NCI-H2029 (cell line): Measurements from ENCODE around the gene MTCH1.
A peak's percentile ranks its signal among the peaks of the same experiment; 100 is the strongest.

ENCODE experiments used
- DNase-seq: peaks from one replicate; lab custom pipeline; 2025; lab: John Stamatoyannopoulos, UW

The MTCH1 gene

GRCh38 chr6:36970892-36971842 lies 14.8 kb downstream of the MTCH1 start:
- DNase-seq: no peak

- no peak for DNase-seq
Measured at GRCh38 chr6:36969988-36970891, 15.8 kb downstream of the MTCH1 start.

DNA sequence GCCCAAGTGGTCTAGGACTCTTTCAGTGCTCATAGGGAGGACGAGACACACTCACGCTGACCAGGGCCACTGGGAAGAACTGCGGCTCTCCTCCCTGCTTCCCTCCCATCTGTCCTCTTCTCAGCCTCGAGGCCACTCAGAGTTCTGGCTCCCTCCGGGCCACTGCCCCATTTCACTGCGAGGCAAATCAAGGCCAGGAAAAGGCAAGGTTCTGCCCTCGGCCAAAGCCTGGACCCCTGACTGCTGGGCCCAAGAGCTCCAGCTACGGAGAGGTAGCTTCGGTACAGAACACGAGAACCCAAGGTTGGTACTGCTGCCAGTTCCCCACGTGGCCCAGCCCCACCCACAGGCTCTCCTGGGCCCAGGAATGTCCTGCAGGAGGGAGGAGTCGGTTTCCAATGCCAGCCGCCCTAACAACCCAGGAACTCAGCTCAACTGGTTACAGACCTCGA lies 16.7 kb downstream of the MTCH1 start:
- no peak for DNase-seq

DNA sequence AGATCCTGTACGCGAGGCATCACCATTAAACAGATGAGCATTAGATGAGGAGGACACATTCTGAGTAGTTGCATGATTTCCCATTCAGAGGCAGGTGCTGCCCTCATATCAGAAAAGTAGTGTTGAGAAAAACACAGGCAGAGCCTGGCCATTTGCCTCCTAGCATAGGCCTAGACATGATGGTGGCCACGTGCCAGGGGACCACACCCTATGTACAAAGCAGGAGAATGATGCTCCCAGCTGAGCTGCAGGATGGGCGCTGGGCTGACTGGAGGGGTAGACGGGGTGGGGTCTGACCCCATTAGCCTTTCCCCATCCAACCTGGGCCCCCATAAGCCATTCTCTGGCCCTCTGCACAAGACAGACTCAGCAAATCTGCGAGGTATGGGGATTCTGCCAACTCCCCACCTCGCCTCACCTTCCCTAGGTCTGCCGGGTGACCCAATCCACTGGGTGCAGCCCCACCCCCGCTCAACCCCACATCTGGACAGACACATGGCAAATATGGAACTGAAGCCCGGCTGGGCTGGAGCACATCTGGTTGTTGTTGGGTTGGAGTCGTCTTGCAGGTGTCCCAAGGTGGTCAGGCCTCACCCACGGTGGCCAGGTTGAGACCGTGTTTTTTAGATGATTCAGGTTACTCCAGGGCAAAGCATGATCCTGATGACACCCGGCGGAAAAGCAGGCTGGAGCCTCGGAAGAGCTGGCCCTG lies 17.6 kb downstream of the MTCH1 start:
- no peak for DNase-seq

GRCh38 chr6:36967757-36968156 lies 18.2 kb downstream of the MTCH1 start:
- no peak for DNase-seq

- no peak for DNase-seq
Measured at GRCh38 chr6:36967301-36967700, 18.7 kb downstream of the MTCH1 start.

GRCh38 chr6:36964908-36965307 lies 21.1 kb downstream of the MTCH1 start:
- DNase-seq: no peak

GRCh38 chr6:36964349-36964748 lies 21.6 kb downstream of the MTCH1 start:
- DNase-seq: no peak

DNA sequence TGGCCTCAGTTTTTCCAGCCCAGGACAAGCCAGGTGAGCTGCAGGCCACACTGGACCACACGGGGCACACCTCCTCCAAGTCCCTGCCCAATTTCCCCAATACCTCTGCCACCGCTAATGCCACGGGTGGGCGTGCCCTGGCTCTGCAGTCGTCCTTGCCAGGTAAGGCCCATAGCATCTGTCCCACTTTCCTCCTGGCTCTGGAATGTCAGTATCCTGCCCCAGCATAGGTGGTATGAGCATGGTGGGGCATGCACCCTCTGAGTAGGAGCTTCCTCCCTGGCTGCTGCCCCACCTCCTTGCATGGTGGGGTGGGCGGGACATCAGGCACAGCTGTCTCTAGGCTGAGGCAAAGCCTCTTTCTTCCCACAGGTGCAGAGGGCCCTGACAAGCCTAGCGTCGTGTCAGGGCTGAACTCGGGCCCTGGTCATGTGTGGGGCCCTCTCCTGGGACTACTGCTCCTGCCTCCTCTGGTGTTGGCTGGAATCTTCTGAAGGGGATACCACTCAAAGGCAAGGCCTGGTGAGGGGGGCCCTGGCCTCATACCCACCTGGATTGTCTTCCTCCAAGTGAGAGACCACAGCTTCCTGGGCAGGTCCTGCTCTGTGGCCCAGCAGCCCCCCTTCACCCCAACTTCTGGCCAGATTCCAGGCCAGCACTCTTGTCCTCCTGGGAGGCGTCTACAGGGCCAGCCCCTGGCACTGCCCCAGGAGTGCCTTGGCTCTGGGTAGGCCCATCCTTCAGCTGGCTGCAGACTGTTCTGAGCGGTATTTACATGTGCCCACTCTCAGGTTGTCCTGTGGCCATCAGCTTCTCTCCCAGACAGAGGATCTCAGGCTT lies 22.3 kb downstream of the MTCH1 start:
- DNase-seq: peak; percentile 89

DNA sequence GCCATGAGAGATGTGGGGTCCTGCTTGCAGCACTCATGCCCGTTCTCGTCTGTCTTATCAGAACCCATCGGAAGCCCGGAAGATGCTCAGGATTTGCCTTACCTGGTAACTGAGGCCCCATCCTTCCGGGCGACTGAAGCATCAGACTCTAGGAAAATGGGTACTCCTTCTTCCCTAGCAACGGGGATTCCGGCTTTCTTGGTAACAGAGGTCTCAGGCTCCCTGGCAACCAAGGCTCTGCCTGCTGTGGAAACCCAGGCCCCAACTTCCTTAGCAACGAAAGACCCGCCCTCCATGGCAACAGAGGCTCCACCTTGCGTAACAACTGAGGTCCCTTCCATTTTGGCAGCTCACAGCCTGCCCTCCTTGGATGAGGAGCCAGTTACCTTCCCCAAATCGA lies 23.1 kb downstream of the MTCH1 start:
- peak; percentile 57 for DNase-seq

- no peak for DNase-seq
Measured at GRCh38 chr6:36961441-36962435, 24.3 kb downstream of the MTCH1 start.

- DNase-seq: no peak
Measured at GRCh38 chr6:36959555-36960250, 26.3 kb downstream of the MTCH1 start.

- no peak for DNase-seq
Measured at GRCh38 chr6:36958775-36959554, 27.0 kb downstream of the MTCH1 start.

GRCh38 chr6:36957773-36958271 lies 28.2 kb downstream of the MTCH1 start:
- no peak for DNase-seq

DNA sequence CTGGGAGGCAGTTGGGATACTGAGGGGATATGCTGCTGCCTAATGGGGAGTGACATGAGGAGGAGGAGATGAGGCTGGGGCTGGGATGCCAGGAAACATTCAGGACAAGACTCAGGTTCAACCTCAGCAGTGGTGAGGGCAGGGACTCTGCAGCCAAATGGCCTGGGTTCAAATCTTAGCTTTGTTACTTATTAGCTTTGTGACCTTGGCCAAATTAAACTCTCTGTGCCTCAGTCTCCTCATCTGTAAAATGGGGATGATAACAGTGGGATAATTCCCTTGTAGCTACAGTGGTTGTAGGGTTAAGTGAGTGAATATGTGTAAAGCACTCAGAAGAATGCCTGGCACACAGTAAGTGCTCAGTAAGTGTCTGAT lies 29.6 kb downstream of the MTCH1 start:
- no peak for DNase-seq

- no peak for DNase-seq
Measured at GRCh38 chr6:36955671-36956445, 30.1 kb downstream of the MTCH1 start.

DNA sequence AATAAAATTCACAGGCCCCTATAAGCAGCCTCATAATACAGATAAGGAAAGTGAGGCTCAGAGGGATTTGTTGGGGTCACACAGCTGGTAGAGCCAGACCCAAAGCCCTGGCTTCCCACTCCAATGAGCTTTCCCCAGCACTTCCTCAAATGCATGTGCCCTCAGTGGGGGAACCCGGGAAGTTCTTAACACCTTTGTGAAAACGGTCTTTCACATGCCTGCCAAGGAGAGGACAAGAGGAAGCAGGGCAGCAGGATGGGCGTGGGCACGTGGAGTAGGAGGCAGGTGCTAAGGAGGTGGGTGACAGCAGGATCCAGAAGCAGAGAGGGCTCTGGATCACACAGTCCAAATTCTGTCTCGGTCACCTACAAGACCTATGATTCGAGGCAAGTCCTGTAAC lies 30.9 kb downstream of the MTCH1 start:
- no peak for DNase-seq
